ENCODE measurements around the gene PRPF8.

- TF ChIP-seq POLR2A (IDR thresholded peaks at IDR 0.05) (no peak), CTCF (IDR thresholded peaks at IDR 0.05) (no peak), POLR2AphosphoS5 (IDR thresholded peaks at IDR 0.05) (no peak), EP300 (IDR thresholded peaks at IDR 0.05) (no peak)
These were observed 43.6 kb downstream of the PRPF8 start for GRCh38 chr17:1641065-1641403.
